Neural progenitor cell (in vitro differentiated cells): ENCODE results near the gene CCT8. TPM values are rescaled to one million over a fixed set of nuclear protein-coding genes. Genes with fewer than 3 reads are reported as not detected.

Experiments used
- DNase-seq: peaks from one replicate; pipeline ENCODE4 v3.0.0-alpha.2; 2016; ENCODE audit warnings: low spot score
- H2AFZ ChIP-seq: fragments of 200-600 bp; sonication (generic); replicated peaks from 2 replicates; pipeline ENCODE4 v1.6.1; 2016; ENCODE audit warnings: antibody characterized with exemption
- H3F3A ChIP-seq: fragments of 200-600 bp; sonication (generic); 2 replicates; pipeline ENCODE4 v1.6.1; 2016; ENCODE audit warnings: antibody characterized with exemption, low read depth
- H3K27ac ChIP-seq: fragments of 200-600 bp; sonication (generic); 2 replicates; pipeline ENCODE4 v1.5.1; 2016; ENCODE audit warnings: mild to moderate bottlenecking
- H3K27me3 ChIP-seq: fragments of 200-600 bp; sonication (generic); 2 replicates; pipeline ENCODE4 v1.6.1; 2016; ENCODE audit warnings: mild to moderate bottlenecking, moderate library complexity
- H3K36me3 ChIP-seq: fragments of 200-600 bp; sonication (generic); 2 replicates; pipeline ENCODE4 v1.5.1; 2016
- H3K4me1 ChIP-seq: fragments of 200-600 bp; sonication (generic); 2 replicates; pipeline ENCODE4 v1.6.1; 2016; ENCODE audit warnings: mixed run types
- H3K4me2 ChIP-seq: fragments of 200-600 bp; sonication (generic); 2 replicates; pipeline ENCODE4 v1.6.1; 2016
- H3K4me3 ChIP-seq: fragments of 200-600 bp; sonication (generic); 2 replicates; pipeline ENCODE4 v1.5.1; 2016
- H3K79me2 ChIP-seq: fragments of 200-600 bp; sonication (generic); 2 replicates; pipeline ENCODE4 v1.6.1; 2016; ENCODE audit warnings: low read depth
- H3K9ac ChIP-seq: fragments of 200-600 bp; sonication (generic); 2 replicates; pipeline ENCODE4 v1.6.1; 2016
- H3K9me3 ChIP-seq: fragments of 200-600 bp; sonication (generic); 2 replicates; pipeline ENCODE4 v1.5.1; 2016; ENCODE audit warnings: low read depth
- H4K20me1 ChIP-seq: fragments of 200-600 bp; sonication (generic); 2 replicates; pipeline ENCODE4 v1.6.1; 2016; ENCODE audit warnings: low read depth
- H3K27ac Mint-ChIP-seq: 3 replicates; pipeline ENCODE4 v1.8.0; 2021; ENCODE audit warnings: mixed read lengths
- H3K27me3 Mint-ChIP-seq: 2 replicates; pipeline ENCODE4 v1.8.0; 2022; ENCODE audit warnings: low read depth, mild to moderate bottlenecking, inconsistent platforms, moderate library complexity, mixed read lengths; ENCODE audit not compliant: insufficient read depth
- H3K36me3 Mint-ChIP-seq: 3 replicates; pipeline ENCODE4 v1.8.0; 2021; ENCODE audit warnings: mixed read lengths
- H3K4me1 Mint-ChIP-seq: 3 replicates; pipeline ENCODE4 v1.8.0; 2021; ENCODE audit warnings: mixed read lengths
- H3K4me3 Mint-ChIP-seq: 3 replicates; pipeline ENCODE4 v1.8.0; 2021; ENCODE audit warnings: mild to moderate bottlenecking, moderate library complexity, mixed read lengths
- H3K9me3 Mint-ChIP-seq: 3 replicates; pipeline ENCODE4 v1.8.0; 2020; ENCODE audit warnings: mixed read lengths
- EZH2 ChIP-seq: fragments of 200-600 bp; sonication (generic); IDR thresholded peaks from 2 replicates; pipeline ENCODE4 v1.6.1; 2017; ENCODE audit warnings: antibody characterized with exemption, mild to moderate bottlenecking, moderate library complexity
- EZH2phosphoT487 ChIP-seq: fragments of 200-600 bp; sonication (generic); IDR thresholded peaks from 2 replicates; pipeline ENCODE4 v1.6.1; 2017; ENCODE audit warnings: antibody characterized with exemption
- total RNA-seq: library from RNA; depleted of rRNA; stranded (reverse); fragments of >200 nt; gene quantifications from 2 replicates; pipeline ENCODE4 v1.2.3, GENCODE V29; 2015; ENCODE audit warnings: low replicate concordance
- TF ChIP-seq, protein P1 (sequence below): fragments of 200-600 bp; sonication (generic); IDR thresholded peaks from 2 replicates; pipeline ENCODE4 v1.5.1; 2017; ENCODE audit warnings: antibody characterized with exemption, mild to moderate bottlenecking

Gene CCT8
- total RNA-seq, 1 donor from 2014 or later, result 642 TPM

DNA sequence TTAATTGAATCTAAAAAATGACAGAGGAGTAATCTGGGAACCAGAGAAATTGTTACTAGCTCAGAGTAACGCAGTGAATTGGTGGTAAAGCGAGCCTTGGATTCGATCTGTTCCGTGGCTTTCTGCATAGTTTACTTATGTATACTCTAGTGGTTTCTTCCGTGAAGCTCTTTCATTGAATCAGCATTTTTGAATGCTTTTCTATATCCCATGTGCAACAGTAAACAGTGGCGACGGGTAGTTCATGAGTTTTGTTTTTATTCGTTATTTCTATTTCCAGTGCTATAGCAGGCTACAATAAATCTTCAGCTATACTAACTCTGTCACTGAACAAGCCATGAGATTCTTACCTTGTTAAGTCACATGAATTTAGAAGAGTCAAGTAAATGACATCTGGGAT lies 42.5 kb upstream of the CCT8 start:
- no peaks in the 10 kb centered on the region for H4K20me1 ChIP-seq
- H3K36me3 Mint-ChIP-seq, result no peaks in the 10 kb centered on the region
- H3K79me2 ChIP-seq, result no peaks in the 10 kb centered on the region
- H3K27ac Mint-ChIP-seq, result no peak overlapping the region
- H3K4me1 ChIP-seq, result peaks cover 9% of the 10 kb centered on the region
- no peak overlapping the region for H3K9ac ChIP-seq
- no peak for DNase-seq
- no peaks in the 10 kb centered on the region for H3F3A ChIP-seq
- H3K9me3 ChIP-seq, result no peaks in the 10 kb centered on the region
- H3K36me3 ChIP-seq, result no peaks in the 10 kb centered on the region
- peaks cover under 1% of the 10 kb centered on the region for H3K27me3 Mint-ChIP-seq
- no peak overlapping the region for H3K4me3 ChIP-seq
- no peak overlapping the region for H3K4me2 ChIP-seq
- peaks cover 15% of the 10 kb centered on the region for H3K4me1 Mint-ChIP-seq
- H3K27ac ChIP-seq, result no peak overlapping the region
- no peak overlapping the region for H2AFZ ChIP-seq
- no peaks in the 10 kb centered on the region for H3K9me3 Mint-ChIP-seq
- no peaks in the 10 kb centered on the region for H3K27me3 ChIP-seq
- TF ChIP-seq, protein P1, sequence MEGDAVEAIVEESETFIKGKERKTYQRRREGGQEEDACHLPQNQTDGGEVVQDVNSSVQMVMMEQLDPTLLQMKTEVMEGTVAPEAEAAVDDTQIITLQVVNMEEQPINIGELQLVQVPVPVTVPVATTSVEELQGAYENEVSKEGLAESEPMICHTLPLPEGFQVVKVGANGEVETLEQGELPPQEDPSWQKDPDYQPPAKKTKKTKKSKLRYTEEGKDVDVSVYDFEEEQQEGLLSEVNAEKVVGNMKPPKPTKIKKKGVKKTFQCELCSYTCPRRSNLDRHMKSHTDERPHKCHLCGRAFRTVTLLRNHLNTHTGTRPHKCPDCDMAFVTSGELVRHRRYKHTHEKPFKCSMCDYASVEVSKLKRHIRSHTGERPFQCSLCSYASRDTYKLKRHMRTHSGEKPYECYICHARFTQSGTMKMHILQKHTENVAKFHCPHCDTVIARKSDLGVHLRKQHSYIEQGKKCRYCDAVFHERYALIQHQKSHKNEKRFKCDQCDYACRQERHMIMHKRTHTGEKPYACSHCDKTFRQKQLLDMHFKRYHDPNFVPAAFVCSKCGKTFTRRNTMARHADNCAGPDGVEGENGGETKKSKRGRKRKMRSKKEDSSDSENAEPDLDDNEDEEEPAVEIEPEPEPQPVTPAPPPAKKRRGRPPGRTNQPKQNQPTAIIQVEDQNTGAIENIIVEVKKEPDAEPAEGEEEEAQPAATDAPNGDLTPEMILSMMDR, result no peak
- TF ChIP-seq EZH2, result no peak
- no peak for TF ChIP-seq EZH2phosphoT487
- H3K4me3 Mint-ChIP-seq, result no peak overlapping the region

DNA sequence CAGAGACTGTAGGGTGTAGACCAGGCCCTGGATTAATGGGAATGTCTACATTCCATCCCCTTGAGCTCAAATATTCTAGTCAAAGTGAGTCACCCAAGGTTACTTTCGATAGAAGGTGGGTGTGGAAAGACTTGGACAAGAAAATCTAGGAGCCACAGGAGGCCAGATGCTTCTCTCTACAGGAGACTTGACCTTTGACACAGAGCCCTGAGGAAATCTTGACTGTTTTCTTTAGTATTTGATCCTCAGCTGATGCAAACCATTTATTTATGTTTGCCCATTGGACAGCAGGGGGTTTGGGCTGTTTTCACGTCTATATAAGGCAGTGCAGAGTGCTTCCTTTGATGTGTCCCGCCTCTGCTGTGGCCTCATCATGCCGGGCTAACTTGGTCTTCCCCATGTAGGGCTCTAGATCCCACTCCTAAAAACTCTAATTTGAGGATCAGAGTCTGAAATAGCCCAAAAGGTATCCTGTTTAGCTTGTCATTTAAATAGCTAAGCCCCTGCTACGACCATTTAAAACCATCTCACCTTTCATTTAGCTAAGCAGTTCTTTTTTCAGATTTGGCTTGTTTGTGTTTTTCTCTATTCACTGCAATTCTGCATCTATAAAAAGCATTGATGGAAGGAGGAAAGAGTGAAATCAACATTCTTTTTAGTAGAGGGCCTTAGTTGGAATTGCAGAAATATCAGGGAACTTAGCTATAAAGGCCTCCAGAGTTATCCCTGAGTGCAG lies 41.5 kb upstream of the CCT8 start:
- Histone ChIP-seq H2AFZ (no peak overlapping the region), H3K79me2 (no peaks in the 10 kb centered on the region), H3K9ac (no peak overlapping the region), H3K27ac (no peak overlapping the region), H3K4me1 (peaks cover 9% of the 10 kb centered on the region), H4K20me1 (no peaks in the 10 kb centered on the region), H3K9me3 (no peaks in the 10 kb centered on the region), H3K27me3 (no peaks in the 10 kb centered on the region), H3K4me2 (no peak overlapping the region), H3K4me3 (no peak overlapping the region), H3K36me3 (no peaks in the 10 kb centered on the region), H3F3A (no peaks in the 10 kb centered on the region)
- DNase-seq, result peak; percentile 24
- TF ChIP-seq EZH2phosphoT487 (no peak), EZH2 (no peak)
- TF ChIP-seq, protein P1, result no peak
- peaks cover 2% of the 10 kb centered on the region for H3K27me3 Mint-ChIP-seq
- H3K4me3 Mint-ChIP-seq, result no peak overlapping the region
- H3K4me1 Mint-ChIP-seq, result peaks cover 15% of the 10 kb centered on the region
- no peaks in the 10 kb centered on the region for H3K9me3 Mint-ChIP-seq
- no peaks in the 10 kb centered on the region for H3K36me3 Mint-ChIP-seq
- peak overlapping the region; percentile 42 for H3K27ac Mint-ChIP-seq

DNA sequence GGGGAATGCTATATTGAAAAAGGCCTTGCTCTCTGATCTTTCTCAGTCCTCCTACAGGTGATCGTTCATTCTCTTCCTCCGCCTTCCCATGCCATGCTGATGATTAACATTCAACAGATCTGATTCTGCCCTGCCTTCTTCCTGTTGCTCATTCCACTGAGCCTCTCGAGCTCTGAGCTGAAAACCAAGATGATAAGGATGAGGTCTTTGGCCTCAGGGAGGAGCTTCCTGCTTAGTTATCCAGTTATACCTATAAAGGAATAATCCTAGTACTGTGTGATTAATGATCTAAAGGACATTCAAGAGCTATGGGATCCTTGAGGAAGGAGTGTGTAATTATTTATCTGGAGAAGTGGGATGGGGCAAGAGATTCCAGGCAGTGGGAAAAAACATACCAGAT lies 31.8 kb upstream of the CCT8 start:
- Histone ChIP-seq H3K4me3 (no peak overlapping the region), H3K4me1 (peaks cover 14% of the 10 kb centered on the region), H3K79me2 (no peaks in the 10 kb centered on the region), H3K4me2 (no peak overlapping the region), H4K20me1 (no peaks in the 10 kb centered on the region), H2AFZ (no peak overlapping the region), H3K9ac (no peak overlapping the region), H3K27ac (peak overlapping the region; percentile 53), H3K9me3 (no peaks in the 10 kb centered on the region), H3F3A (peaks cover 17% of the 10 kb centered on the region), H3K36me3 (no peaks in the 10 kb centered on the region), H3K27me3 (no peaks in the 10 kb centered on the region)
- H3K27ac Mint-ChIP-seq, result no peak overlapping the region
- H3K4me3 Mint-ChIP-seq, result no peak overlapping the region
- peaks cover 7% of the 10 kb centered on the region for H3K9me3 Mint-ChIP-seq
- no peaks in the 10 kb centered on the region for H3K36me3 Mint-ChIP-seq
- TF ChIP-seq, protein P1, result no peak
- TF ChIP-seq EZH2, result no peak
- TF ChIP-seq EZH2phosphoT487, result no peak
- H3K4me1 Mint-ChIP-seq, result peaks cover 15% of the 10 kb centered on the region
- DNase-seq, result no peak
- H3K27me3 Mint-ChIP-seq, result peaks cover 2% of the 10 kb centered on the region
